ENCODE data around the gene CD2AP. TPM values are rescaled to one million over a fixed set of nuclear protein-coding genes. Genes with fewer than 3 reads are reported as not detected.

Gene CD2AP
- total and polyA plus RNA-seq, 7 experiments from 2014 or later = 7.6 to 37.0 (median 25.8) TPM

DNA sequence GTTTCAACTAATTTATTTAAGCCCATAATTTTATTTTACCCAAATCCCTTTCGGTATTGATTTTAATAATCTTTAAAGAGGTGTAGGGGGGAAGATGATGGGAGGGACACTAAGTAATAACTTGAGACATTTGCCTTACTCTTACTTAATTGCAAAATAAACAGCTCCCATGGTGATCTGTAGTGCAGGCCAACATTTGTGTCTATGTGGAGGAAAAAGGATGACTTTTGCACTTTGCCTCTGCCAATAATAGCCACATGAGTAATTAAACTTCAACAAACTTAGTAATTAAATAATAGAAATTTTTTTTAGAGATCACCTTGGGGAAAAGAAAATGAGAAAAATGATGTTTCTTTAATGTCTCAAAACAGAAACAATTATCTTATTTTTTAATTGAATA lies 29.9 kb upstream of the CD2AP start:
- POLR2A ChIA-PET = no interaction called here
- Mint-ChIP-seq H3K4me3 (no peak overlapping the region), H3K9me3 (peaks cover 0 to 2% (median 0%) of the 10 kb centered on the region in 11 donors), H3K4me1 (peaks cover 4 to 14% (median 10%) of the 10 kb centered on the region in 7 donors), H3K27me3 (no peaks in the 10 kb centered on the region), H3K36me3 (peaks cover 0 to 6% (median 0%) of the 10 kb centered on the region in 5 donors), H3K27ac (no peak overlapping the region)
- no peaks in the 10 kb centered on the region for H3K36me3 ChIP-seq (ENCODE audit: control insufficient read depth in 2 of 3, insufficient read depth in 3 of 3, low read length in 3 of 3)
- intact Hi-C loops (cut with micrococcal nuclease) = no loop called here
- H3K4me1 ChIP-seq (ENCODE audit: control insufficient read depth in 2 of 2, insufficient read depth in 2 of 2, low read length in 2 of 2) = no peaks in the 10 kb centered on the region
- no peaks in the 10 kb centered on the region for H3K9me3 ChIP-seq (ENCODE audit: control insufficient read depth in 2 of 3, low read length in 3 of 3)
- CTCF ChIA-PET = no interaction called here
- no peak for DNase-seq
- H3K27me3 ChIP-seq (ENCODE audit: control insufficient read depth in 2 of 2, insufficient read depth in 2 of 2, low read length in 2 of 2) = no peaks in the 10 kb centered on the region
- no peak overlapping the region for H3K4me3 ChIP-seq (ENCODE audit: low read length)
- no peak for ATAC-seq
- no peak overlapping the region for H3K27ac ChIP-seq (ENCODE audit: low read depth, low read length)

DNA sequence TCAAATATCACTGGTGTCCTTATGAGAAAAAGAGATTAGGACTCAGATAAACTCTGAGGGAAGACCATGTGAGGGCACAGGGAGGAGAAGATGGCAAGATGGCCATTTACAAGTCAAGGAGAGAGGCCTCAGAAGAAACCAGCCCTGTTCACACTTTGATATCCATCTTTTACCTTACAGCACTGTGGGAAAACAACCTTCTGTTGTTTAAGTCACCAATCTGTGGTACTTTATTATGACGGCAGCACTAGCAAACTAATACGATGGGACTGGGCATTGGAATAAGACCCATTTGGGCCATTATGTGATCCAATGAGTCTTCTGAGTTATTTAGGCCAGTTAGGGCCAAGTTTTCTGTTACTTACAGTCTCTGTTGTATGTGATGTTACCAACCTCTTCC lies 26.4 kb upstream of the CD2AP start:
- no peak overlapping the region for H3K4me3 ChIP-seq (ENCODE audit: low read length)
- ChIA-PET CTCF (no interaction called here), POLR2A (no interaction called here)
- H3K27ac ChIP-seq (ENCODE audit: low read depth, low read length) = no peak overlapping the region
- H3K4me1 ChIP-seq (ENCODE audit: control insufficient read depth in 2 of 2, insufficient read depth in 2 of 2, low read length in 2 of 2) = no peaks in the 10 kb centered on the region
- no peak for ATAC-seq
- DNase-seq = no peak
- no peaks in the 10 kb centered on the region for H3K27me3 ChIP-seq (ENCODE audit: control insufficient read depth in 2 of 2, insufficient read depth in 2 of 2, low read length in 2 of 2)
- Mint-ChIP-seq H3K27me3 (no peaks in the 10 kb centered on the region), H3K4me1 (peaks cover 4 to 14% (median 10%) of the 10 kb centered on the region in 7 donors), H3K9me3 (no peaks in the 10 kb centered on the region), H3K4me3 (no peak overlapping the region), H3K27ac (no peak overlapping the region), H3K36me3 (peaks cover 0 to 6% (median 0%) of the 10 kb centered on the region in 5 donors)
- intact Hi-C loops (cut with micrococcal nuclease) = no loop called here
- H3K36me3 ChIP-seq (ENCODE audit: control insufficient read depth in 2 of 3, insufficient read depth in 3 of 3, low read length in 3 of 3) = no peaks in the 10 kb centered on the region
- no peaks in the 10 kb centered on the region for H3K9me3 ChIP-seq (ENCODE audit: control insufficient read depth in 2 of 3, low read length in 3 of 3)

GRCh38 chr6:47452899-47453298 lies 24.7 kb upstream of the CD2AP start:
- Histone ChIP-seq H3K9me3 (ENCODE audit: control insufficient read depth in 2 of 3, low read length in 3 of 3) (no peaks in the 10 kb centered on the region), H3K36me3 (ENCODE audit: control insufficient read depth in 2 of 3, insufficient read depth in 3 of 3, low read length in 3 of 3) (no peaks in the 10 kb centered on the region), H3K27ac (ENCODE audit: low read depth, low read length) (no peak overlapping the region), H3K27me3 (ENCODE audit: control insufficient read depth in 2 of 2, insufficient read depth in 2 of 2, low read length in 2 of 2) (no peaks in the 10 kb centered on the region), H3K4me3 (ENCODE audit: low read length) (no peak overlapping the region), H3K4me1 (ENCODE audit: control insufficient read depth in 2 of 2, insufficient read depth in 2 of 2, low read length in 2 of 2) (no peaks in the 10 kb centered on the region)
- H3K9me3 Mint-ChIP-seq = no peaks in the 10 kb centered on the region
- H3K36me3 Mint-ChIP-seq = no peaks in the 10 kb centered on the region
- CTCF ChIA-PET = no interaction called here
- POLR2A ChIA-PET = no interaction called here
- H3K4me1 Mint-ChIP-seq = no peaks in the 10 kb centered on the region
- intact Hi-C loops (cut with micrococcal nuclease) = no loop called here
- no peak overlapping the region for H3K4me3 Mint-ChIP-seq
- ATAC-seq (no peak), DNase-seq (no peak)
- H3K27ac Mint-ChIP-seq = no peak overlapping the region
- H3K27me3 Mint-ChIP-seq = peaks cover 0 to 2% (median 0%) of the 10 kb centered on the region in 5 donors

DNA sequence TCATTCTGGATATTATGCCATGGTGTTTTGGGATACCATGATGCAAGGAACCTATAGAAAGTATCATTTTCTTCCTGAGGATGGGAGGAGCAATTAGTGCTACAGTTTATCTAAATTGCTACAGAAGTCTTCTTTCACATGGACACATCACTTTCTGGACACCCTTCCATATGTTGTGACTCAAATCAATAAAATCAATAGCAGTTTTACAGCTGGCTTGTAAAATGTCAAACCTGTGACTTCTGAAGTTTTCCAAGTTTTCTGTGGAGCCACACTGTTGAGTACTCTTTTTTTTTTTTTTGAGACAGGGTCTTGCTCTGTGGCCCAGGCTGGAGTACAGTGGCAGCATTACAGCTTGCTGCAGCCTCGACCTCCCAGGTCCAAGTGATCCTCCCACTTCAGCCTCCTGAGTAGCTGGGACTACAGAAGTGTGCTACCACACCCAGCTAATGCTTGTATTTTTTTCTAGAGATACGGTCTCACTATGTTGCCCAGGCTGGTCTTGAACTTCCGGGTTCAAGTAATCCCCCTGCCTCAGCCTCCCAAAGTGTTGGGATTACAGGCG lies 24.1 kb upstream of the CD2AP start:
- Histone ChIP-seq H3K27ac (ENCODE audit: low read depth, low read length) (no peak overlapping the region), H3K36me3 (ENCODE audit: control insufficient read depth in 2 of 3, insufficient read depth in 3 of 3, low read length in 3 of 3) (no peaks in the 10 kb centered on the region), H3K27me3 (ENCODE audit: control insufficient read depth in 2 of 2, insufficient read depth in 2 of 2, low read length in 2 of 2) (no peaks in the 10 kb centered on the region), H3K4me3 (ENCODE audit: low read length) (no peak overlapping the region), H3K9me3 (ENCODE audit: control insufficient read depth in 2 of 3, low read length in 3 of 3) (no peaks in the 10 kb centered on the region), H3K4me1 (ENCODE audit: control insufficient read depth in 2 of 2, insufficient read depth in 2 of 2, low read length in 2 of 2) (no peaks in the 10 kb centered on the region)
- Mint-ChIP-seq H3K27me3 (peaks cover 0 to 2% (median 0%) of the 10 kb centered on the region in 5 donors), H3K4me1 (no peaks in the 10 kb centered on the region), H3K9me3 (no peaks in the 10 kb centered on the region), H3K36me3 (no peaks in the 10 kb centered on the region), H3K4me3 (no peak overlapping the region), H3K27ac (no peak overlapping the region)
- intact Hi-C loops (cut with micrococcal nuclease) = no loop called here
- POLR2A ChIA-PET = no interaction called here
- no peak for DNase-seq
- CTCF ChIA-PET = no interaction called here
- no peak for ATAC-seq

DNA sequence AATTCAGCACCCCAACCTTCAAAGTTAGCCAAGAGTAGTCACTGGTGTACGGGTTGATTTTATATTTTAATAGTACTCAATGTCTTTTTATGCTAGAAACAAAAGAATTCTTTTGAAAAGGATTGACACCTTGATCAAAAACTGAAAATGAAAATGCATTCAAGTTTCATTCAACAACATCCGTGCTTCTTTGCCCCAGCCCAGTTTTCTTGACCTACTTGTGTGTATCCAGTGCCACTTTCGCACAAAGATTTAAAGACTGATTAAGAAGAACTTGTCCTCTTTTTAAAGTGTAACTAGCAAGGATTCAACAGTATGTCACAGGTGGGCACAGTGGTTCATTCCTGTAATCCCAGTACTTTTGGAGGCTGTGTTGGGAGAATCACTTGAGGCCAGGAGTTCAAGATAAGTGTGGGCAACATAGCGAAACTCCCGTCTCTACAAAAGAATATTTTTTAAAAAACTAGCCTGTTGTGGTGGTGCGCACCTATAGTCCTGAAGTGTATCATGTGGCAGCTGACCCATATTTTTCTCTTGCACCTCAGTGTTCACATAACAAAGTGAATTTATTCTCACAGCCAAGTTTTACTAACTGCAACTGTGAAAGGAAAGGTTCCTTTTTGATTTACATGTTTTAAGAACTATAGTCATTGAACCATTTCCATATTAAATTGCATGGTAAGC lies 22.7 kb upstream of the CD2AP start:
- H3K4me3 Mint-ChIP-seq = no peak overlapping the region
- no peak overlapping the region for H3K27ac ChIP-seq (ENCODE audit: low read depth, low read length)
- ChIA-PET POLR2A (no interaction called here), CTCF (no interaction called here)
- H3K27me3 Mint-ChIP-seq = peaks cover 0 to 7% (median 0%) of the 10 kb centered on the region in 5 donors
- H3K9me3 Mint-ChIP-seq = no peaks in the 10 kb centered on the region
- no peak overlapping the region for H3K27ac Mint-ChIP-seq
- no peaks in the 10 kb centered on the region for H3K4me1 ChIP-seq (ENCODE audit: control insufficient read depth in 2 of 2, insufficient read depth in 2 of 2, low read length in 2 of 2)
- no peak overlapping the region for H3K4me3 ChIP-seq (ENCODE audit: low read length)
- no peaks in the 10 kb centered on the region for H3K36me3 Mint-ChIP-seq
- DNase-seq (no peak), ATAC-seq (no peak)
- H3K9me3 ChIP-seq (ENCODE audit: control insufficient read depth in 2 of 3, low read length in 3 of 3) = no peaks in the 10 kb centered on the region
- no peaks in the 10 kb centered on the region for H3K4me1 Mint-ChIP-seq
- H3K27me3 ChIP-seq (ENCODE audit: control insufficient read depth in 2 of 2, insufficient read depth in 2 of 2, low read length in 2 of 2) = no peaks in the 10 kb centered on the region
- intact Hi-C loops (cut with micrococcal nuclease) = no loop called here
- H3K36me3 ChIP-seq (ENCODE audit: control insufficient read depth in 2 of 3, insufficient read depth in 3 of 3, low read length in 3 of 3) = no peaks in the 10 kb centered on the region

- Mint-ChIP-seq H3K9me3 (no peaks in the 10 kb centered on the region), H3K27ac (no peak overlapping the region), H3K4me3 (no peak overlapping the region), H3K27me3 (peaks cover 0 to 9% (median 0%) of the 10 kb centered on the region in 5 donors), H3K4me1 (peaks cover 0 to 3% (median 0%) of the 10 kb centered on the region in 7 donors), H3K36me3 (no peaks in the 10 kb centered on the region)
- intact Hi-C loops (cut with micrococcal nuclease) = no loop called here
- Histone ChIP-seq H3K27me3 (ENCODE audit: control insufficient read depth in 2 of 2, insufficient read depth in 2 of 2, low read length in 2 of 2) (no peaks in the 10 kb centered on the region), H3K9me3 (ENCODE audit: control insufficient read depth in 2 of 3, low read length in 3 of 3) (no peaks in the 10 kb centered on the region), H3K27ac (ENCODE audit: low read depth, low read length) (no peak overlapping the region), H3K36me3 (ENCODE audit: control insufficient read depth in 2 of 3, insufficient read depth in 3 of 3, low read length in 3 of 3) (no peaks in the 10 kb centered on the region), H3K4me1 (ENCODE audit: control insufficient read depth in 2 of 2, insufficient read depth in 2 of 2, low read length in 2 of 2) (no peaks in the 10 kb centered on the region), H3K4me3 (ENCODE audit: low read length) (no peak overlapping the region)
- POLR2A ChIA-PET = no interaction called here
- CTCF ChIA-PET = no interaction called here
- ATAC-seq = no peak
- no peak for DNase-seq
Observed at GRCh38 chr6:47455533-47456209, 21.9 kb upstream of the CD2AP start.

GRCh38 chr6:47456536-47456975 lies 21.0 kb upstream of the CD2AP start:
- Histone ChIP-seq H3K4me3 (ENCODE audit: low read length) (no peak overlapping the region), H3K9me3 (ENCODE audit: control insufficient read depth in 2 of 3, low read length in 3 of 3) (no peaks in the 10 kb centered on the region), H3K27ac (ENCODE audit: low read depth, low read length) (no peak overlapping the region), H3K4me1 (ENCODE audit: control insufficient read depth in 2 of 2, insufficient read depth in 2 of 2, low read length in 2 of 2) (no peaks in the 10 kb centered on the region), H3K27me3 (ENCODE audit: control insufficient read depth in 2 of 2, insufficient read depth in 2 of 2, low read length in 2 of 2) (no peaks in the 10 kb centered on the region), H3K36me3 (ENCODE audit: control insufficient read depth in 2 of 3, insufficient read depth in 3 of 3, low read length in 3 of 3) (no peaks in the 10 kb centered on the region)
- no peak overlapping the region for H3K27ac Mint-ChIP-seq
- ChIA-PET CTCF (no interaction called here), POLR2A (no interaction called here)
- peaks cover 0 to 12% (median 0%) of the 10 kb centered on the region in 5 donors for H3K27me3 Mint-ChIP-seq
- ATAC-seq = no peak
- no peaks in the 10 kb centered on the region for H3K36me3 Mint-ChIP-seq
- DNase-seq = no peak
- H3K4me3 Mint-ChIP-seq = no peak overlapping the region
- intact Hi-C loops (cut with micrococcal nuclease) = no loop called here
- H3K9me3 Mint-ChIP-seq = no peaks in the 10 kb centered on the region
- H3K4me1 Mint-ChIP-seq = peaks cover 0 to 3% (median 0%) of the 10 kb centered on the region in 7 donors

Measured in naive thymus-derived CD4-positive, alpha-beta T cell (primary cell).